Right lobe of liver (tissue), 6 donors: ENCODE data around the gene TMEM238. TPM values are rescaled to one million over a fixed set of nuclear protein-coding genes. Genes with fewer than 3 reads are reported as not detected.
A peak's percentile ranks its signal among the peaks of the same experiment; 100 is the strongest.
"Not testable (repeated sequence)": the region's sequence is repeated elsewhere in the genome, so short reads cannot be mapped to it uniquely, and the experiment has no call there.

ENCODE experiments used
- ATAC-seq, 4 donors: fragments of 200-7000 bp; cut with Tn5 transposase; one replicate each; pipeline ENCODE4 v1.9.1; 2020; ENCODE audit warnings: mild to moderate bottlenecking in 4 of 4, moderate library complexity in 4 of 4
- DNase-seq, 3 donors: peaks; one replicate each; pipeline ENCODE4 v3.0.0-alpha.2; 2020
- H3K27ac ChIP-seq, 3 donors: fragments of 200-600 bp; one replicate each; pipeline ENCODE4 v1.8.0; 2022
- H3K27me3 ChIP-seq, 2 donors: fragments of 200-600 bp; one replicate each; pipeline ENCODE4 v1.8.0; 2022
- H3K36me3 ChIP-seq, 4 donors: fragments of 200-600 bp; sonication (generic) in 1 of 4; one replicate each; pipeline versions ENCODE4 v1.5.1 to v1.8.0; 2017 to 2022; ENCODE audit warnings: control low read depth in 1 of 4
- H3K4me1 ChIP-seq, 4 donors: fragments of 200-600 bp; sonication (generic) in 1 of 4; one replicate each; pipeline versions ENCODE4 v1.5.1 to v1.8.0; 2017 to 2022; ENCODE audit warnings: control low read depth in 1 of 4
- H3K4me3 ChIP-seq, 3 donors: fragments of 200-600 bp; one replicate each; pipeline ENCODE4 v1.8.0; 2022
- H3K9me3 ChIP-seq, 4 donors: fragments of 200-600 bp; sonication (generic) in 1 of 4; one replicate each; pipeline versions ENCODE4 v1.5.1 to v1.8.0; 2017 to 2022; ENCODE audit warnings: control low read depth in 1 of 4
- POLR2A ChIP-seq: fragments of 450-650 bp; IDR thresholded peaks from one replicate; pipeline ENCODE4 v1.6.1; 2017; ENCODE audit warnings: antibody characterized with exemption, mild to moderate bottlenecking
- WGBS: methylation state at CpG from one replicate; pipeline ENCODE4 v1.1.6; 2018; ENCODE audit warnings: low coverage, low lambda C conversion rate; ENCODE audit not compliant: insufficient coverage; ENCODE audit errors: missing lambda C conversion rate; 5-methylcytosine and 5-hydroxymethylcytosine counted together
- intact Hi-C, 2 donors: fragments of 100-400 bp; cut with DNase I; formaldehyde crosslinking; loops; one replicate each; pipeline versions ENCODE4 v1.11.2 to v1.14.1; 2022
- total RNA-seq, 6 experiments: library from RNA; depleted of rRNA in 2 of 6; stranded (reverse); fragments of >200 nt in 2 of 6; fragmentation: NEBNext Ultra II Directional in 3 of 6; extraction: Animal tissue kit (Norgen Biotek cat#: 25700) in 3 of 6; gene quantifications; one replicate each; pipeline versions ENCODE4 v1.1.0 to v1.2.4, GENCODE V29; 2016 to 2023
- TF ChIP-seq, protein P1 (sequence below), 4 donors: fragments of 200-600 bp in 3 of 4; fragments of 450-650 bp in 1 of 4; IDR thresholded peaks; one replicate each; pipeline versions ENCODE4 v1.5.1 to v1.8.0; 2016 to 2022; ENCODE audit warnings: antibody characterized with exemption in 4 of 4, mild to moderate bottlenecking in 2 of 4
- donor health status: DM: no; HTN: yes; CAD: no.
- donor health status: DM: no; HTN: no; CAD: no.
- donor health status: DM: no; HTN: no; CAD: no.
- donor health status: DM: no; HTN: yes; CAD: no.
- donor health status: DM: no; HTN: yes; CAD: no.

TMEM238 gene
- total RNA-seq, 6 experiments from 2014 or later = 10.8 to 19.7 (median 14.8) TPM

DNA sequence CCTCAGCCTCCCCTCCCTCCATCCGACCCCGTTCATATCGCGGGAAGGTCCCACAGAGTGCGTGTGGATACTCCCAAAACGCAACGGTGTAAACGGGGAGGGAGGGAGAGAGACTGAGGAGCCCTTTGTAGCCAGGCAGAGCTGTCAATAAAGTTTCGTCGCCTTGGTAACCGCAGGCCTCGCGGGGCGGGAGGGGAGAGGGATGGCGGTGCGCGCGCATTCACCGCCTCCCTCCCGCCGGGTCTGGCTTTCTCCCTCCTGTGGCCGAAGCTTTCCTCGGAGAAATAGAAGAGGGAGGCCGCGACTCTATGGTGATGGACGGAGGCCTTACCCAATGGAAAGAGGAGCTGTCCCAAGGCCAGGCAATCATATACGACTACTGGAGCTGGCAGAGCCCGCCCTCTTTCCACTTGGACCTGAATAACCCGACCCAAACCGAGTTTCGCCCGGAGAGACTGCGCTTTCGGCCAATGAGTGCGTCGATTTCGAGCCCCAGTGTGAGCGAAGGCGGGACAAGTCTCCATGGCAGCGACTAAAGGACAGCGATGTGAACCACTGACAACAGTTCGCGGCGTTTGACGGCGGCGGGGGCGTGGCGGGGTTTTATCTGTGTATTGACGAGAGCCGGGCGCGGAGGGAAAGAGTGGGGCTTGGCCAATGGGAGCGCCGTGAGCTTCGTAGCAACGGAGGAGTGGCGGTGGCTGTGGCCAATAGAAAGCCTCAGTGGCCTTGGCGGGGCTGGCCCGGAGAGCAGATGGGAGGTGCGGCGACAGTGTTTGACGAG lies 44.8 kb downstream of the TMEM238 start, which contains the start of gene KMT5C:
KMT5C (plus strand) TSS at position 772 of the 784 bp plus-strand sequence. CDS start 2,061 bp downstream, outside the sequence.
- no peak for TF ChIP-seq POLR2A
- TF ChIP-seq, protein P1, sequence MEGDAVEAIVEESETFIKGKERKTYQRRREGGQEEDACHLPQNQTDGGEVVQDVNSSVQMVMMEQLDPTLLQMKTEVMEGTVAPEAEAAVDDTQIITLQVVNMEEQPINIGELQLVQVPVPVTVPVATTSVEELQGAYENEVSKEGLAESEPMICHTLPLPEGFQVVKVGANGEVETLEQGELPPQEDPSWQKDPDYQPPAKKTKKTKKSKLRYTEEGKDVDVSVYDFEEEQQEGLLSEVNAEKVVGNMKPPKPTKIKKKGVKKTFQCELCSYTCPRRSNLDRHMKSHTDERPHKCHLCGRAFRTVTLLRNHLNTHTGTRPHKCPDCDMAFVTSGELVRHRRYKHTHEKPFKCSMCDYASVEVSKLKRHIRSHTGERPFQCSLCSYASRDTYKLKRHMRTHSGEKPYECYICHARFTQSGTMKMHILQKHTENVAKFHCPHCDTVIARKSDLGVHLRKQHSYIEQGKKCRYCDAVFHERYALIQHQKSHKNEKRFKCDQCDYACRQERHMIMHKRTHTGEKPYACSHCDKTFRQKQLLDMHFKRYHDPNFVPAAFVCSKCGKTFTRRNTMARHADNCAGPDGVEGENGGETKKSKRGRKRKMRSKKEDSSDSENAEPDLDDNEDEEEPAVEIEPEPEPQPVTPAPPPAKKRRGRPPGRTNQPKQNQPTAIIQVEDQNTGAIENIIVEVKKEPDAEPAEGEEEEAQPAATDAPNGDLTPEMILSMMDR (IDR thresholded peaks at IDR 0.05) = peak; percentile 40 to 42 (median 41)
- intact Hi-C loops = no loop called here
- WGBS = under 1% methylated on average over 26 of the region's 63 CpGs

DNA sequence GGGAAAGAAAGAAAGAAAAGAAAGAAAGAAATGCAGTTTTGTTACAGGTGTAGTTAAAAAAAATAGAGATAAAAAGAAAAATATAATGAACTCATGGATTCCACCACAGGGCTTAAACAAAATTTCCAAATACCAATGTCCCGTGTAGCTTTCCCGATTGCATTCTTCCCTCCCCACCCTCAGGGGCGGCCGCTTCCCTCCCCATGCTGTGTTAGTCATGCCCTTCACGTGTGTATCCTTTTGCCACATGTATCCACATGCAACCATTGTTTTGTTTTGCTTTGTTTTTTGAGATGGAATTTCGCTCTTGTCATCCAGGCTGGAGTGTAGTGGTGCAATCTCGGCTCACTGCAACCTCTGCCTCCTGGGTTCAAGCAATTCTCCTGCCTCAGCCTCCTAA lies 48.0 kb downstream of the TMEM238 start:
- TF ChIP-seq, protein P1 (IDR thresholded peaks at IDR 0.05) = no peak
- no peak for TF ChIP-seq POLR2A
- peaks cover 0 to 12% (median under 1%) of the 10 kb centered on the region in 4 donors for H3K4me1 ChIP-seq
- intact Hi-C loops = no loop called here
- H3K4me3 ChIP-seq = no peak overlapping the region
- no peaks in the 10 kb centered on the region for H3K27me3 ChIP-seq
- no peaks in the 10 kb centered on the region for H3K36me3 ChIP-seq
- ATAC-seq (no peak), DNase-seq (no peak)
- 67% methylated on average over 4 of the region's 7 CpGs for WGBS
- H3K27ac ChIP-seq = no peak overlapping the region
- no peaks in the 10 kb centered on the region for H3K9me3 ChIP-seq

More for the DNA sequence above, 44.8 kb downstream of the TMEM238 start, which contains the start of gene KMT5C:
- Histone ChIP-seq H3K4me1 (peaks cover 0 to 12% (median under 1%) of the 10 kb centered on the region in 4 donors), H3K9me3 (no peaks in the 10 kb centered on the region), H3K36me3 (no peaks in the 10 kb centered on the region), H3K27ac (peak within 1 kb of the TSS; percentile 75 to 89 (median 86)), H3K4me3 (peak within 1 kb of the TSS; percentile 54 to 66 (median 64)), H3K27me3 (no peaks in the 10 kb centered on the region)
- DNase-seq (peak; percentile 100), ATAC-seq (peak; percentile 86 to 94 (median 91))

DNA sequence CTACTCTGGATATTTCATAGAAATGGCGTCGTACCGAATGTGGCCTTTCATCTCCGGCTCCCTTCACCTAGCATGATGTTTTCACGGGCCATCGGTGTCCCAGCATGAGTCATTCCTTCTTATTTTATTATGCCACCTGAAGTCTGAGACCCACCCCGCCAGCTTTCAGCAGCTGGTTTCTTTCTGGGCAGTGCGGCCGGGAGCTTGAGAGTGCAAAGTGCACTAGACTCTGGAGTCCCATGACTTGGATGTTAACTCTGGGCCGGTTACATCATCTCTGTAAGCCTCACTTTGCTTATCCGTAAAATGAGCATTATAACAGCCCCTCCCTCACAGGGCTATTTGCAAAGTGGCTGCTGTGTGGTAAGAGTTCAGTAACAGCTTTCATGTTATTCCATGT lies 50.2 kb downstream of the TMEM238 start:
- Histone ChIP-seq H3K27ac (no peak overlapping the region), H3K36me3 (no peaks in the 10 kb centered on the region), H3K4me1 (peaks cover 0 to 4% (median 0%) of the 10 kb centered on the region in 4 donors), H3K4me3 (no peak overlapping the region), H3K9me3 (no peaks in the 10 kb centered on the region), H3K27me3 (no peaks in the 10 kb centered on the region)
- TF ChIP-seq, protein P1 (IDR thresholded peaks at IDR 0.05) = no peak
- no peak for TF ChIP-seq POLR2A
- DNase-seq (no peak), ATAC-seq (peak in 3 of 4 donors; percentile 34 to 80 (median 49))
- intact Hi-C loops = no loop called here
- 56% methylated on average over 11 of the region's 11 CpGs for WGBS

DNA sequence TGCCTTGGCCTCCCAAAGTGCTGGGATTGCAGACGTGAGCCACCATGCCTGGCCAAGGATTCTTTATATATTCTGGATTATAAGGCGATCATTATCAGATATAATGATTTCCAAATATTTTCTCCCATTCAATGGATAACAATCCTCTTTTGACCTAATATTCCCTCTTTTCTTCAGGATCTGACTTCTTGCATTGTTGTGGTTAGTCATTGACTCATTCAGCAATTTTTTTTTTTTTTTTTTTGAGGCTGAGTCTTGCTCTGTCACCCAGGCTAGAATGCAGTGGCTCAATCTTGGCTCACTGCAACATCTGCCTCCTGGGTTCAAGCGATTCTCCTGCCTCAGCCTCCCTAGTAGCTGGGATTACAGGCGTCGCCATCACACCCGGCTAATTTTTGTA lies 54.3 kb downstream of the TMEM238 start:
- H3K36me3 ChIP-seq, ATAC-seq, H3K9me3 ChIP-seq, DNase-seq, H3K27me3 ChIP-seq, H3K27ac ChIP-seq, intact Hi-C loops, H3K4me1 ChIP-seq, H3K4me3 ChIP-seq: not testable (repeated sequence)
- WGBS = 61% methylated on average over 3 of the region's 6 CpGs

Other genes starting within 250 kb of the TMEM238 start
- gene TNNT1, start 235.1 kb downstream of the TMEM238 start, total RNA-seq = 10 to 100 TPM in 1 of 6 experiments, 1 to 10 TPM in 3, not detected in 2; 1.2 to 10.9 (median 1.6) TPM
- under 1 TPM in 3 of 6 experiments, not detected in 3; 0.43 to 0.83 (median 0.62) TPM for gene TNNI3, start 226.6 kb downstream of the TMEM238 start, total RNA-seq
- gene DNAAF3, start 217.7 kb downstream of the TMEM238 start, total RNA-seq = 1 to 10 TPM in 2 of 6 experiments, under 1 TPM in 4; 0.22 to 4.3 (median 0.49) TPM
- 1 to 10 TPM in 1 of 6 experiments, under 1 TPM in 1, not detected in 4; 0.06 to 1.7 TPM for gene SYT5, start 204.0 kb downstream of the TMEM238 start, total RNA-seq
- gene PTPRH, start 174.8 kb downstream of the TMEM238 start, total RNA-seq = 10 to 100 TPM in 3 of 6 experiments, 1 to 10 TPM in 3; 4.2 to 25.9 (median 12.9) TPM
- 10 to 100 TPM in 5 of 6 experiments, 1 to 10 TPM in 1; 8.8 to 22.2 (median 14.0) TPM for gene TMEM86B, start 155.5 kb downstream of the TMEM238 start, total RNA-seq
- 10 to 100 TPM; 26.4 to 39.6 (median 30.2) TPM for gene PPP6R1, start 125.3 kb downstream of the TMEM238 start, total RNA-seq
- 10 to 100 TPM; 11.3 to 28.3 (median 15.6) TPM for gene HSPBP1, start 104.2 kb downstream of the TMEM238 start, total RNA-seq
- under 1 TPM in 3 of 6 experiments, not detected in 3; 0.20 to 0.29 (median 0.24) TPM for gene BRSK1, start 100.3 kb downstream of the TMEM238 start, total RNA-seq
- gene TMEM150B, start 59.0 kb downstream of the TMEM238 start, total RNA-seq = 1 to 10 TPM; 1.1 to 5.6 (median 2.2) TPM
- gene KMT5C, start 44.4 kb downstream of the TMEM238 start, total RNA-seq = 1 to 10 TPM; 2.3 to 5.3 (median 3.7) TPM
- not detected for gene COX6B2, start 29.6 kb downstream of the TMEM238 start, total RNA-seq
- not detected for gene GARIN5B, start 21.0 kb downstream of the TMEM238 start, total RNA-seq
- gene IL11, start 13.8 kb downstream of the TMEM238 start, total RNA-seq = not detected
- gene TMEM190, start 7.5 kb downstream of the TMEM238 start, total RNA-seq = not detected
- gene RPL28, start 1.6 kb upstream of the TMEM238 start, total RNA-seq = 100 to 1,000 TPM; 305 to 530 (median 455) TPM
- 10 to 100 TPM in 3 of 6 experiments, 1 to 10 TPM in 3; 4.3 to 16.4 (median 9.1) TPM for gene UBE2S, start 23.5 kb upstream of the TMEM238 start, total RNA-seq
- gene SHISA7, start 59.0 kb upstream of the TMEM238 start, total RNA-seq = under 1 TPM in 1 of 6 experiments, not detected in 5; 0.04 TPM
- 100 to 1,000 TPM in 3 of 6 experiments, 10 to 100 TPM in 3; 69.4 to 222 (median 100) TPM for gene ISOC2, start 77.3 kb upstream of the TMEM238 start, total RNA-seq
- gene C19orf85, start 80.5 kb upstream of the TMEM238 start, total RNA-seq = not detected
- gene ZNF628, start 92.3 kb upstream of the TMEM238 start, total RNA-seq = 1 to 10 TPM; 3.4 to 9.2 (median 4.4) TPM
- gene NAT14, start 100.9 kb upstream of the TMEM238 start, total RNA-seq = 1 to 10 TPM; 2.5 to 6.0 (median 3.9) TPM
- gene SSC5D, start 104.1 kb upstream of the TMEM238 start, total RNA-seq = 1 to 10 TPM in 4 of 6 experiments, under 1 TPM in 2; 0.35 to 1.6 (median 1.2) TPM
- not detected for gene SBK2, start 152.8 kb upstream of the TMEM238 start, total RNA-seq
- under 1 TPM in 2 of 6 experiments, not detected in 4; 0.33 to 0.56 TPM for gene SBK3, start 161.3 kb upstream of the TMEM238 start, total RNA-seq
- gene ZNF579, start 196.6 kb upstream of the TMEM238 start, total RNA-seq = 1 to 10 TPM; 1.9 to 4.6 (median 3.6) TPM
- 10 to 100 TPM in 1 of 6 experiments, 1 to 10 TPM in 5; 3.0 to 13.1 (median 5.1) TPM for gene FIZ1, start 215.2 kb upstream of the TMEM238 start, total RNA-seq
- 10 to 100 TPM in 4 of 6 experiments, 1 to 10 TPM in 2; 8.2 to 21.0 (median 11.3) TPM for gene ZNF524, start 216.0 kb upstream of the TMEM238 start, total RNA-seq
- gene ZNF865, start 221.4 kb upstream of the TMEM238 start, total RNA-seq = 1 to 10 TPM; 4.2 to 6.0 (median 4.7) TPM
- 1 to 10 TPM; 2.9 to 5.5 (median 4.1) TPM for gene ZNF784, start 240.3 kb upstream of the TMEM238 start, total RNA-seq